LNCAP (cell line): ENCODE data around the gene CLEC2L.

Experiments used
- TF ChIP-seq, protein P1 (sequence below): fragments of 450-650 bp; IDR thresholded peaks from 2 replicates; pipeline ENCODE4 v1.5.1; 2017; ENCODE audit warnings: mild to moderate bottlenecking

The CLEC2L gene

GRCh38 chr7:139562491-139562890 is 39.0 kb downstream of the CLEC2L start:
- TF ChIP-seq, protein P1, sequence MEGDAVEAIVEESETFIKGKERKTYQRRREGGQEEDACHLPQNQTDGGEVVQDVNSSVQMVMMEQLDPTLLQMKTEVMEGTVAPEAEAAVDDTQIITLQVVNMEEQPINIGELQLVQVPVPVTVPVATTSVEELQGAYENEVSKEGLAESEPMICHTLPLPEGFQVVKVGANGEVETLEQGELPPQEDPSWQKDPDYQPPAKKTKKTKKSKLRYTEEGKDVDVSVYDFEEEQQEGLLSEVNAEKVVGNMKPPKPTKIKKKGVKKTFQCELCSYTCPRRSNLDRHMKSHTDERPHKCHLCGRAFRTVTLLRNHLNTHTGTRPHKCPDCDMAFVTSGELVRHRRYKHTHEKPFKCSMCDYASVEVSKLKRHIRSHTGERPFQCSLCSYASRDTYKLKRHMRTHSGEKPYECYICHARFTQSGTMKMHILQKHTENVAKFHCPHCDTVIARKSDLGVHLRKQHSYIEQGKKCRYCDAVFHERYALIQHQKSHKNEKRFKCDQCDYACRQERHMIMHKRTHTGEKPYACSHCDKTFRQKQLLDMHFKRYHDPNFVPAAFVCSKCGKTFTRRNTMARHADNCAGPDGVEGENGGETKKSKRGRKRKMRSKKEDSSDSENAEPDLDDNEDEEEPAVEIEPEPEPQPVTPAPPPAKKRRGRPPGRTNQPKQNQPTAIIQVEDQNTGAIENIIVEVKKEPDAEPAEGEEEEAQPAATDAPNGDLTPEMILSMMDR, result no peak

DNA sequence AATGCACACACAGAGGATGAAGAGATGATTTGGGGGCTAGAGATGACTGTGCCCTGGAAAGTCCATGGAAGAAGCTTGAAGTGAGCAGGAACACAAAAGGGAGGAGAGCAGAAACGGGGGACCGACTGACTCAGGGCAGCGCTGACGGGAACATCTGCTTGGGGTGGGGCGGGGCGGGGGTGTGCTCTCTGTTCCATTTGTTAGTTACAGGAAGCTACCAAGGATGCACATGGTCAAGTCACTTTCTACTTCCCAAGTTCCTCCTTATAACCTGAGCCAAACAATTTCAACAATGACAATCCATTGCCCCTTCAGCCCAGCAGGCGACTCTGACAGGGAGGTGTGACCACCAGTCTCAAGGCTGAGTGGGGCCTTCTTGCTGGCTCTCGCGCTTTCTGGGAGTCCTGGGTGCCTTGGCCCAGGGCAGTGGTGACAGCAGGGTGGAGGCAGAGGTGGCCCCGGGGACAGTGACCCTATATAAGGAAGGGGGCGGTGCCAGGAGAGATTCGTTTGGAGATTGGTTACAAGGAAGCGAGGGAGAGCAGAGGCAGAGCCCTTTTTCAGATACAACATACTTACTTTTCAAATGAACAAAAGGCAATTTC is 39.6 kb downstream of the CLEC2L start:
- TF ChIP-seq, protein P1, result no peak

- TF ChIP-seq, protein P1, result no peak
Observed at GRCh38 chr7:139563856-139564255, 40.4 kb downstream of the CLEC2L start.

DNA sequence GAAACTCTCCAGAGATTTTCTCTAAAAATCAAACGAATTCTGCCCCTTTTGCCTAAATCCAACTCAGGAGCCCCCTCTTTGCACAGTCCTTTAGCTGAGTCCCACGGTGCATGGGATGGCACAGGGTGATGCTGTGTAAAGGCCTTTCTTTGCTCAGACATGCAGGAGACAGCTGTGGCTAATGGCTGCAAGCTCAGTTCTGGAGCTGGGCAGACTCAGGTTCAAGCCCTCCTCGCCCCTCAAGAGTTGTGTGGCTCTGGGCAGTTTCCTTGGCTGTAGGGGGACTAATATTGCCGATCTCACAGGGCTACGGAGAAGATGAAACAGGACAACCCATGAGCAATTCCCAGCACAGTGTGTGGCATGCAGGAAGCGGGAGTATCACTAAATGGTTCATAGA is 42.6 kb downstream of the CLEC2L start:
- TF ChIP-seq, protein P1, result no peak

GRCh38 chr7:139566736-139567646 is 43.5 kb downstream of the CLEC2L start:
- TF ChIP-seq, protein P1, result no peak

- TF ChIP-seq, protein P1, result no peak
Observed at GRCh38 chr7:139567647-139568345, 44.3 kb downstream of the CLEC2L start.

GRCh38 chr7:139568346-139568675 is 44.8 kb downstream of the CLEC2L start:
- TF ChIP-seq, protein P1, result no peak
